Activated T-cell treated with anti-CD3 and anti-CD28 coated beads, Interleukin-2, amount 50 U/mL, for 48 hours (primary cell): ENCODE measurements around the gene GATA2.

Source experiments
- DNase-seq, 2 experiments: peaks; one replicate each; pipeline ENCODE4 v3.0.0-alpha.2; 2020

The GATA2 gene

DNA sequence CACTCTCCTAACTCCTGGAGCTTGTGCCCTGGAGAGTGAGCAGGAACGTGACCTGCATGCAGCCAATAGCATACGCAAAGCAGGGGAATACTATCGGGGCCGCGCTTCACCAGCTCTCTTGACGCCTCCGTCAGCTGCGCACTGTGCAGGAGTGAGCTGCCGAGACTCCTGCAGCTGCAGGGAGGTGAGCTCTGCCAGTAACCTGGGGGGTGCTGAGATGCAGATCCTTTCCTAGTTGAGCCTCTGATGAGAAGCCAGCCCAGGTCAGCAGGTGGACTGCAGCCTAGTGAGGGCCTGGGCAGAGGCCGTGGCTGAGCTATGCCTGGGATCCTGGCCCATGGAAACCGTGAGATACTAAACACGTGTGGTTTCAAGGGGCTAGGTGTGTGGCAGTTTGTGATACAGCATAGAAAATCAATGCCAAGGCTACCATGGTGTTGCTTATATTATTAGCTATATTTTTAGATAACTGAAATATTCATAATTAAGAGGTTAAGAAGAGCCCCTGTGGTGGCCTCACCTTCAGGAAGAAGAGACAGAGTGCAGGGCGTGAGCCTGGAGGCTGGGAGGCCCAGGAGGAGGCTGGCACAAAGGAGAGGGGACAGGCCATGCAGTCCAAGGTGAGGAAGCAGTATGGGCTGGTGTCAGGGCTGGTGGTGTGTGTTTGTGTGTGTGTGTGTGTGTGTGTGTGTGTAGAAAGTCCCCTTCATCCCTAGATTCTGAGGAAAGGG is 20.4 kb downstream of the GATA2 start:
- no peak for DNase-seq

DNA sequence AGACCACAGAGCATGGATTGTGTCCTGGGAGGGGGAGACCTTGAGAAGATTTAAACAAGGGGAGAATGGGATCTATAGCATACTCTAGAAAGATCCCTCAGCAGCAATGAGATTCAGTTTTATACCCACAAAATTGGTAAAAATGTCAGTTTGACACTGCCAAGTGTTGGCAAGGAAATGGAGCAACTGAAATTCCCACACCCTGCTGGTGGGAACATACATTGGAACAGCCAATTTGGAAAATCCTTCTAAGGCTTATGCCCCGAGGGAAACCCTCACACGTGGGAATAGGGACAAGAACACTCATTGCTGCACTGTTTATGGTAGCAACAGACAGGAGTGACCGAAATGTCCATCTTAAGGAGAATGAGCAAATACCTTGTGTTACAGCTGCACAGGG is 21.3 kb downstream of the GATA2 start:
- no peak for DNase-seq

DNA sequence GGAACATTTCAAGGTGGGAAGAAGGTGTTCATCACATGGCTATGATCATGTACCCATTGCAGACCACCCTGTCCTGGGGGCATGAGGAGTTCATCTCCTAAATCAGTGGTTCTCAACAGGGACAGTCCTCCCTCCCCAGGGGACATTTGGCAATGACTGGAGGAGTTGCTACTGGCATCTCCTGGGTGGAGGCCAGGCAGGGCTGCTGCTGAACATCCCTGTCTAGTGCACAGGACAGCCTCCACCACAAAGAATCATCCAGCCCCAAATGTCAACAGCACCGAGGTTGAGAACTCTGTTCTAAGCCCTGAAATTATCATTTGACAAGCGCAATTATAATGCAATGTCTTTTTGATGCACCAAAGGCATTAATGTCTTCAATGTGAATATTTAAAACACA is 21.9 kb downstream of the GATA2 start:
- DNase-seq, result no peak

DNA sequence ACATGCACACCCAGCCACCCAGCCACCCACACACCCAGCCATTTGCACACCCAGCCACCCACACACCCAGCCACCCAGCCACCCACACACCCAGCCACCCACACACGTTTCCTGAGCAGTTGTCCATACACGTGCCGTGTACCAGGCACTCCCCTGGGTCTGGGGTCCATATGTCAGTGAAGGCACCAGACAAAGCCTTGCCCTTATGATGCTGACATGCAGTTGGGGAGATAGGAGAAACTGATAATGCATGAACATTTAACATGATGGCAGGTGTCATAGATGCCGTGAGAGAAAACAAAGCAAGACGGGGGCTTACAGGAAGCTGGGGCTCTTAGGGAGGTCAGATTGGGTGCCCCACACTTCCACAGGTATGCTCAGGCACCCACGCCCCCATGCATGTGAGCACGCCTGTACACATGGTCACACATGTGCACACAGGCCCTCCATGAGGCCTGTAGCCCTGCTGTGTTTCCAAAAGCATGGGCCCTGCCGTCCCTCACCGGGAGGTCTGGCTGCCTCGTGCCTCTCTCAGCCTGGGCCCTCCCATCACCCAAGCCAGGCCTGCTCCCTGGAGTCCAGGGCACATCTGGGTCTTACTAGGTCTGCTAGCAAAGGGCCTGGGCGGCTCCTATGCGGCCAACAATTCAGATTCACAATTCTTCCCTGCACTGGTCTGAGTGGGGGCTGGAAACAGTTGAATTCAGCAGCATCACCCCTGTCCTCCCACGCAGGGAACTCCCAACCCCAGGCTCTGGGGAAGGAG is 22.7 kb downstream of the GATA2 start:
- DNase-seq, result no peak

DNA sequence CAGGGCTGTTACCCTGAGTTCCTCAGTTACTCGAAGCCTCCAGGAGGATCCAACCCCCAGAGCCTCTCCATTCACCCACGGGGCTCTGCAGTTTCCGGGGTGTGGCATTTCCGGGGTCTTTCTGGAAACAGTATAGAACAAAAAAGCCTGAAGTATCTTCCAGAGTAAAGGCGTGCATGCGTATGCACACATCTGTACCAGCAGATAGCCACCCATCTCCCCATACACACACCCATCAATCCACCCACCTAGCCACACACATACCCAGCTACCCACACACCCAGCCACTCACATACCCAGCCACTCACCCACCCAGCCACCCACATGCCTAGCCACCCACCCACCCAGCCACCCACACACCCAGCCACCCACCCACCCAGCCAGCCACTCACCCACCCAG is 23.4 kb downstream of the GATA2 start:
- DNase-seq, result no peak

DNA sequence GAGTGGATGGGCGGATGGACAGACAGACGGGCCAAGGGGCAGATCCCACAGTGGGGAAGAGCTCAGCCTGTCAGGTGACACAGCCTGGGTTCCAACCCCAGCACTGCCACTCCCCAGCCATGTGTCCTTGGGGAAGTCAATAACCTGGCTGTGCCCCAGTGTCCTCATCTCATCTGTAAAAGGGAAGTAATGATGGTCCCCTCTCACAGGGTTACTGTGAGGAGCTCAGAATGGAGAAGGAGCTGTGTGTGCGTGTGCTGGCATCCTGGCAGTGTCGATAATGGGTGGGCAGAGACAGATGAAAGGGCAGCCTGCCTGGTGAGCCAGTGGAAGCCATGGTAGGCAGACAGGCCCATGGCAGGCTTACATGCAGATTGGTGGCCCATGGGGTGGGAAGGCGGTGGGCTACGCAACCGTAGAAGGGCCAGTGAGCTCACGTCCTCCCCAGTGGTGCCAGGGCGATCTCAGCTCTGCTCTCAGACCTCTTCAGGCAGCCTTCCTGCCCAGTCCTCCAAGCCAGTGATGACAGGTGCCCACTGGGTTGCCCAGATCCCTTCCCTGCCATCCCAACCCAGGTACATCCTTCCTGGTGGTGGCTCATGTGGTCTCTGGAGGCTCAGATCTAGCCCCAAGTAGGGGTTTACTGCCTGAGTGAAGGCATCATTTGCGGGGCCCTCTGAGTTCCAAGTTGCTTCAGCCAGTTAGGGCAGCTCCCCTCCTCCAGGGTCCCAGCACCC is 24.0 kb downstream of the GATA2 start:
- DNase-seq, result no peak

DNA sequence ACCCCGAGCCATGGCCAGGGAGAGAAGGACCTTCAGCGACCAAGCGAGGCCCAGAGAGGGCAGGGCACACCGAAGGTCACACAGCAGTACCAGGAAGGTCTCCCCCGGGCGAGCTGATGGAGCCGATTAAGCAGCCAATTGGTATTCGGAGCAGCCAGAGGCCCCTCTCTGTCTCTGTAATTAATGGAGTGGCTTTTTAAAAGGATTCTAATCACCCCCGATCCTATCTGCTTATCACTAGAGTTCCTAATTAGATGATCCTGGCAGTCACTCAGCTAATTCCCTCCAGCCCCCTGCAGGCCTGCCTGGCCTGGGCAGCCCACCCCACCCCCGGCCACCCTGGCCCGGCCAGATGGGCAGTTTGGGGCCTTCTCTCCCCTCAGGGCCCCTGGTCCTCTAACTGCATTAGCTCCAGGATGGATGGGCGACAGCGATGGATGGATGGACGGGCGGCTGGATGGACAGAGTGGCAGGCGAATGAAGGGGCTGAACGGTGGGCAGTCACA is 24.7 kb downstream of the GATA2 start:
- DNase-seq, result no peak

DNA sequence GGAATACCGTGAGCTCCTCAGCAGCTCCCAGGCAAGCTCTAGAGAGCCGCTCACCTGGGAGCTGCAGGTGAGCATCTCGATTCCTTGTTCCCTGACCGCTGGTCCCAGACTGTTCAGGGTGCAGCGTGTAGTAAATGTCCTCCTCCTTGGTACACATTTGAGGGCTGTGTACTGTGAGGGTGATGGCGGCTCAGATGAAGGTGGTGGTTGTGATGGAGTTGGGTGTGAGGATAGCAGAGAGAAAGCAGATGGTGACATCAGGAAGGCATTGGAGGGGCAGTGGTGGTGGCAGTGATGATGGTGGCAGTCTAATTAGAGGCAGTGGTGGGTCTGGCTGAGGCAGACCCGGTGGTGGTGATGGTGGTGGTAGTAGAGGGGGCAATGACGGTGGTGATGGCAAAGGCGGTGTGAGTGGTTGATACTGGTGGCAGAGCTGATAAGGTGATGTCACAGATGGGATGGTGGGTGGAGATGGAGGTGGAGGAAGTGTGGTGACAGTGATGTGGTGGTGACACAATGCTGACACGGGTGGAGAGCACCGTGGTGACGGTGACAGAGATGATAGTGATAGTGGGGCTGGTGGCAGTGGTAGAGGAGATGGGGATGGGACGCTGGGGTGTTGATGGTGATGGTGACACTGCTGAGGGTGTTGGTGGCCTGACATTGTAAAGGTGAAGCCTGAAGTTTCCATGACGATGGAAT is 26.0 kb downstream of the GATA2 start, which contains the start of gene DNAJB8:
Gene DNAJB8, minus strand, starts transcription at position 51 of the 702 bp plus-strand sequence. CDS start 3,645 bp downstream, outside the sequence.
- DNase-seq, result peak; percentile 30 to 59

DNA sequence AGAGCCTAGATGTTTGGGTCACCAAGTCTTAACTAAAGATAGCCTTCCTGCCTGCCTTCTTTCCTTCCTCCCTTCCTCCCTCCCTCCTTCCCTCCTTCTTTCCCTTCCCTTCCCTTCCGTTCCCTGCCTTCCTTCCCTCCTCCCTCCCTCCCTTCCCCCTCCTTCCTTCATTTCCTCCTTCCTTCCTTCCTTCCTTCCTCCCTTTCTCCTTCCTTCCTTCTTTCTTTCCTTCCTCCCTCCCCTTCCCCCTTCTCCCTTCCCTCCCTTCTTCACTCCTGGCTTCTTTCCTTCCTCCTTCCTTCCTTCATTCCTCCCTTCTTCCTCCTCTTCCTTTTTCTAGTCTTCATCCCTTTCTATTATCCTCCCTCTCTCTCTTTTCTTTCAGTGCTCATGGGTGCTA is 28.3 kb downstream of the GATA2 start:
- DNase-seq, result no peak

DNA sequence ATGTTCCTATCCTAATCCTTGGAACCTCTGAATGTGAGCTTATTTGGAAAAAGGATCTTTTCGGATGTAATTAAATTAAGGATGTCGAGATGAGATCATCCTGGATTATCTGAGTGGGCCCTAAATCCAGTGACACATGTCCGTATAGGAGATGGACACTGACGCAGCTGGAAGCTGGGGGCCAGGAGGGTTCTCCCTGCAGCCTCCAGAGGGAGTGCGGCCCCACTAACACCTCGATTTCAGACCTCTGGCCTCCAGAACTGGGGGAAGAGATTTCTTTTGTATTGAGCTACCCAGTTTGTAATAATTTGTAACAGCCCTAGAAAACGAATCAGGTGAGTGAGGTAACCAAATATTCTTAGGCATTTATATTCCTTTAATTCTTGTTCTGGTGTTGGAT is 28.8 kb downstream of the GATA2 start:
- DNase-seq, result no peak

DNA sequence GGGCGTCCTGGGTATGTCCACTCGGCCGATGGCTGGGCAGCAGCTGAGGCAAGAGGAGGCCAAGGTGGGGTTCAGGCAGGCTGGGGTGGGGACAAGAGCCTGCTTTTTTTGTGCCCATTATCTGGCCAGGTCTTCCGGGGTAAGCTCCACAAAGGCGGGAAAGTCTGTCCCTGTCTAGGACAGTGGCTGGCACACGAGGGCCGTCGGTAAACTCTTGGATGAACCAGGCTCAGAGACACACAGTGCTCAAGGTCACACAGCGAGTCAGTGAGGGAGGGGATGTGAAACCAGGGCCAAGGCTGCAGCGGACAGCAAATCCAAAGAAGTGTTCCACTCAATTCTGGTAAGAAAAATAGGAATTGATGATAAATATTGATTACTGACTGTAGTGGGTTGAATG is 29.2 kb downstream of the GATA2 start:
- no peak for DNase-seq

DNA sequence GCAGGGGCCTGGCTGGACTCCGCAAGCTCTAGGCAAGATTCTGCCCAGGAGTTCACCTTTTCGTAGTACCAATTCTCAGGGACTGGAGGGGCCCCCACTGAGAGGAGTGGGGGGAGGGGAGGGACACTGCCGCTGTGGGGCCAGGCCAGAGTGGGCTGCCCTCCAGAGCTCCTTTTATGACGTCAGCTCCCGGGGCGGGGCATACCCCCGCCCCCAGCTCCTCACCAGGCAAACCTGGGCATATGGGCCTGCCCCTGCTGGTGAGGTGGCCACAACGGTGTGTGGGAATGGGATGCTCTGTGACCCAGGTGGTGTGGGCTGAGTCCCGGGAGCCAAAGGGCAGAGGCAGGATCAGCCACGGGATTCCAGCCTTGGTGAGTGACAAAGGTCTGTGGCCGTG is 29.6 kb downstream of the GATA2 start:
- no peak for DNase-seq

DNA sequence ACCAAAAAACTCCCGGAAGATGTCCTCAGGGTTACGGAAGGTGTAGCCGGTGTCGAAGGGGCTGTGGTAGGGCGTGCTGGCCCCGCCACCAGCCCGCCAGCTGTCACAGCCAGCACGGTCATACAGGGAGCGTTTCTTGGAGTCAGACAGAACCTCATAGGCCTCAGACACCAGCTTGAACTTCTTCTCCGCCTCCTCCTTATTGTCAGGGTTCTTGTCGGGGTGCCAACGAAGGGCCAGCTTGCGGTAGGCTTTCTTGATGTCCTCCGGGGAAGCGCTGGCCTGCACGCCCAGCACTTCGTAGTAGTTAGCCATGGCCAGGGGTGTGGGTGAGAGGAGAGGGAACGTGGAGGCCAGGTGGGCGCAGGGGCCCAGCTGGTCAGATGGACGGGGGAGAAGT is 30.1 kb downstream of the GATA2 start:
- DNase-seq, result no peak

DNA sequence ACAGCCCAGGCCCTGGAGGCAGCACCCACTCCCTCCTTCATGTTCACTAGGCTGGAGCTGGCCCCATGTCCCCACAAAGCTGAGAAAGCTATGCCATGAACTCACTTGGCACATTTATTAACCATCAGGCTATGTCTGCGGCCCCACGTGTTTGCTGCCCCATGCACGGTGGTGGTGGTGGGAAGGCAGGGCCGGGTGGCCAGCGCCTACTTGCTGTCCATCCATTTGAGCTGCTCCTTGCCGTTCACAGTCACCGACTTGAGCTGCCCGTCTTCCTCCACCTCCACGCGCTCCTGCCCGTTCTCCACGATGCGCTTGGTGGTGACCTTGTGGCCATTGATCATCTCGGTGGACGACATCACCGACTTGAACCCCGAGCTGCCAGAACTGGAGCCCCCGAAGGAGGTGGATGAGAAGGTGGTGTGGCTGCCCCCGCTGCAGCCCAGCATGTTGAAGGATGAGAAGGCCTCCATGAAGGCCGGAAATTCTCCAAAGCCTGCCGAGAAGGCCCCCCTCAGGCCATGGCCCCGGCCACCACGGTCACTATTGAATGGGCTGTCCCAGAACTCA is 30.6 kb downstream of the GATA2 start:
- DNase-seq, result no peak

DNA sequence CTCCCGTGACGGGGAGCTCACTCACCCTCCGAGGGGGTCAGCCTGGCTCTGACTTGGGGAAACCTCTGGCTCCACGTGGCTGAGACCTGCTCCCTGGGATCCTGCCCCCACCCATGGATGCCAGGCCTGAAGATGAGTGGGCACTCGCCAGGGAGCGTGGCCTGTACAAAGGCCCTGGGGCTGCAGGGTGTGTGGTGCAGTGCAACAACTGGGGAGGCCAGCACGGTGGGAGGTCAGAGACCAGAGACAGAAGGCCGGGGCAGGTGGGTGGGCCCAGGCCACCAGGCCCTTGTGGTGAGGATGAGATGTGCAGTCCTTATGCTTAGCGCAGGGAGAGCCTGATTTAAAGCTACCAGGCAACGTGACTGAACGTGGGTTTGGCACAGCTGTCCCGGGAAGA is 31.3 kb downstream of the GATA2 start:
- no peak for DNase-seq

DNA sequence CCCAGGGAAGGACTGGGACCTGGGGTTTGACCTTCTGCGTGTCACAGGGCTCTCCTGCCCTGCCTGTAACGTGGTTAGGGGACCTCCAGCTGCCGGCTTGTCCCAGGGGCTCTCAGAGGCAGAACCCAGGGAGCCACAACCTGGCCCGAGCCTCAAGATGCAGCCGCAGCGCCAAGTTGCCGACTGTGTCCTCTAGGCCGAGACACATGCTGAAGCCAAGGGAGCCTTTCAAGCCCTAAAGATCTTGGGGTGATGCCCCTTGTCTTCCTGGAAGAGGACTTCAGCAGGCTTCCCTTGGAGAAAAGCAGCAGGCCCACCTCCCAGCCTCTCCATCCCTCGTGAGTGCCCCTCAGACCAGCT is 33.6 kb downstream of the GATA2 start:
- DNase-seq, result no peak

DNA sequence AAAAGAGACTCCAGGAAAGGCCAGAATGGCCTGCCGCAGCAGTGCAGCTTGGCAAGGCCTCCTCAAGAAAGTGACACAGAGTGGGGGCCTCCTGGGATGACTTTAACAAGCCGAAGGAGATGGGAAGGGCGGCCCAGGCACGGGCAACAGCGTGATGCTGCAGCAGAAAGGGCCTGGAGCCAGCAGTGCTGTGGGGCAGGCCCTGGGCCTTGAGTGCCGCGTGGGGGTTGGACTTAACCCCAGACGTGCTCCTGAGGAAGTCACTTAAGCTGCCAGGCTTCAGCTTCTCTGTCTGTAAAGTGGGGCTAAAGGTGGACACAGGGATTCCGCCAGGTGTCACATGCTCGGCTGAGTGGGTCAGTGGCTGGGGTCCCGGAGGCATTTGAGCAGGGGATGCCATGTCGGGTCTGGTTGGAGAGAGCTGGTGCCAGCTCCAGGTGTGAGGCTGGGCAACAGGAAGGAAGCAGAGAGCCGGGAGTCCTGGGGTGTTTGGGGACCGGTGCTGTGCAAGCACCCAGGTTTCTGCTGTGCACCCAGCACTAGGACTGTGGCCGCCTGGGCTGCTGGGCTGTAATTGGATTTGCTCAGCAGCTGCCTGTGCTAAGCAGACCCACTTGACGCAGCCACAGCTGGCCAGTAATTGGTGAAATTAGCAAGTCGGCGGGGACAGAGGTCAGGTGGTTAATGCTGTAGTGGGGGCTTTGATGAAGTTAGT is 34.1 kb downstream of the GATA2 start:
- DNase-seq, result no peak

DNA sequence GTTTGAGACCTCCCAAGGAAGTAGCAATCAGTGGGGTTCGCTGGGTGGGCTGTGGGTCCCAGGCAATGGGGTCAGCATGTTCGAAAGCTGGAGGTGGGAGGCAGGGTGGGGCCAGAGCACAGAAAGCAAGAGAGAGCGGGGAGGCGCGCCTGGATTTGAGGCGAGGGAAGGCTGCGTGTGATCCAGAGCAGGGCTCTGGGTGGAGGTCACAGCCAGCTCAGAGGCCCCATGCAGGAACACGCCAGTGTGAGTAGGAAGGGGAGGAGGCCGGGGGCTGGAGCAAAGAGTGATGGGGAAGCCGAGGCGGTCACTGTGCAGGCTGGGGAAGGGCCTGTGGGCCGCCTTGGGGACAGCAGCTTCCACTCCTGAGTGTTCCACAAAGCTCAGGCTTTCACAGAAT is 35.1 kb downstream of the GATA2 start:
- no peak for DNase-seq

DNA sequence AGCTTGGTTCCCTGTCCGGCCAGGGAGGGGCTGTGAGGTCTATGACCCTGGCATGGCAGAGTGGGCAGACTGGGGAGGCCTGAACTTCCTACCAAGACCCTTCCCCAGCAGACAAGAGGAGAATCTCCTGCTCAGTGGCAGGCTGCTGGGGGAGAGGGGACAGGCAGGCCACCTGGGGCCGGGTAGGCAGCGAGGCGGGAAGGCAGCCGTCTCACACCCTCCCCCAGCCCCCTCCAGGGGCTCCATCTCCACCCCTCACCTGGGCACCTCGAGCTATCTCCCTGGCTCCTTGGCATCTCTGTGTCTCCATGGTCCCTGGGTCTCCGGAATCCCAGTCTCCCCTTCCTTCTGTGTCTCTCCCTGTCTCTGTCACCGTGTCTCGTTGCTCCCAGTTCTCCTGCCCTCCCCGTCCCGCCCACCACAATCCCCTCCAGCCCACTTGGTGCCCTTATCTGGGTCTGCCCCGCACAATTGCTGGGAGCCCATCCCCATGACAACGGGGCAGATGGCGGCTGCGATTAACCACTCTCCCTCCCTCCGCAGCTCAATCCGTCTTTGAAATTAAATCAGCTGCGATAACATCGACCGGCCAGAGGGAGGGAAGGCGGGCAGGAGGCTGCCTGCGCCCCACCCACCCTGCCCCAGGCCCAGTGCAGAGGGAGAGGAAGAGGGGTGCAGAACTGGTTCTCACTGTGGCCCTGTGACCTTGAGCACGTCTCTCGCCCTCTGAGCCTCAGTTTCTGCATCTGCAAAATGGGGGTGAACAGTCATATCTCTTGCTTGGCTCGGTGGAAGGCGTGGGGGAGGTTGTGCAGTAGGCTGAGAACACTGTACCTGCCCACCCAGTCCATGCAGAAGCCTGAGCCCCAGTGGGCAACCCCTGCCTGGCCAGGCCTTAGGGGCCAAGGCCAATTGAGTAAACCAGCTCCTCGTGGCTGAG is 36.0 kb downstream of the GATA2 start:
- DNase-seq, result no peak
